ENCODE data around the gene YKT6. TPM values are rescaled to one million over a fixed set of nuclear protein-coding genes. Genes with fewer than 3 reads are reported as not detected.

YKT6 gene
- total RNA-seq, 1 donor from 2014 or later, result 131 TPM

DNA sequence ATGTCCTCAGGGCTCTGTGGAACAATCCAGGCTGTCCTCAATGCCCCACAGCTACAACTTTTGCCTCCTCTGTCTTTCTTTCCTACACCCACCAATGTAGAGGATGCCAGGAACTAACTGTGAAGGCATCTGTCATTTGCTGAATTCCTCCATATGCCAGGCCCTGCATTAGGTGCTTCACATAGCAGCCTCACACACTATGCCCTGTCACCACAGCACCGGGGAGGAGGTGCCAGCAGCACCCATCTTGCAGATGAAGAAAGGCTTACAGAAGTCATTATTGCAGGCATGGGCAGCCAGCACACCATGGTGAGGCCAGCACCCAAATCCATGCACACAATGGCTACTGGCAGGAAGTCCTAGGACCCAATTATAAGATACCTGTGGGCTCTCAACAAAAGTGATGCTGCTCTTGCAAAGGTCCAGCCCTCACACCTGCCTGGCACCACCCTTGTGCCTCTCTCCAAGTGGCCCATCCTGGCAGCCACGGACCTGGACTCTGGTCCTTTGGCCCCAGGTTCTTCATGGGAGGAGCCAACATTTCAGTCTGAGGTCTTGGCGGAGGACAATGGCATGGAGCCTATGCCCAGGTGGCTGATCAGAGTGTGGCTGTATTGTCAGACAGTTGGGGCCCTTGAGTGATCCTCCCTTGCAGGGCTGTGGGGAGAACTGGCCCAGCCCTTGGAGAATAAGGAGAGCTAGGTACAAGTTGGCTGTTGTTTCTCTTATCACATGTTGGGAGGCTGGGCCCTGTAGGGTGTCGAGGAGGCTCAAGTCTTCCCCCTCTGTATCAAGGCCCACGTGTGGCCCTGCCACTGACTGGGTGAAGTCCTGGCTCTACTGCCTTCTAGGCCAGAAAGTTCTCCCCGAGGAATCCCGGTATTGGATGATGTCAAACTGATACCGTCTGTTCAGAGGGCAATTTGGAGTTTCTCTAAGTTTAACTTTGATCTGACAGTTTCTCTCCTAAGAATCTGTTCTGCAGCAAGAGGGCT lies 45.3 kb upstream of the YKT6 start:
- Mint-ChIP-seq H3K36me3 (ENCODE audit: low read depth) (no peaks in the 10 kb centered on the region), H3K4me3 (ENCODE audit: unreplicated experiment) (no peak overlapping the region), H3K4me1 (ENCODE audit: low read depth) (no peaks in the 10 kb centered on the region), H3K27me3 (ENCODE audit: low read depth) (no peaks in the 10 kb centered on the region), H3K27ac (ENCODE audit: unreplicated experiment) (no peak overlapping the region), H3K9me3 (ENCODE audit: low read depth) (no peaks in the 10 kb centered on the region)
- no peak for DNase-seq (ENCODE audit: low spot score)
- no peak for TF ChIP-seq CTCF (IDR thresholded peaks at IDR 0.05)

DNA sequence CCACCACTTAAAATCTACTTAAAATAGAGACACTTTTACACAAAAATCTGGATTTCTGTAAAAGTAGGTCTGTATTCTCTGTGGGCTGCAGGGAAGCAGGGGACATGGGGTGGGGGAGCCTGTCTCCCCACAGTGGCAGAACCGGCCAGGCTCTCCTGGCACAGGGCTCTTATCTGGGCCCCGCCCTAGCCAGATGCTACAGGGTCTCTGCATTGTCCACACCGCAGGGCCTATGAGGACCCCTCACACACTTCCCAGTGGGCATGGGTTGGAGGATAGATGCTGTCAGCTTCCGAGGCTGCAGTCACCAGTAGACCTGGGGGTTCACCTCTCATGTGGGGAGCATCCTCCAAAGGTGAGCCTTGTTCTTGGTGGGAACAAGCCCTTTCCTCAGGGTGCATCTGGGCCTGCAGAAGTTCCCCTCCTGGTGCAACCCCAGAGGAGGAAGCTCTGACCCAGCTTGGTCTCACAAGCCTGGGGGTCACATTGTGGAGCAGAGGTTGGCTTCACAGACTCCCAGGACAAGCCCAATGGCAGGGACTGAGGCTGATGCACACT lies 44.2 kb upstream of the YKT6 start:
- H3K36me3 Mint-ChIP-seq (ENCODE audit: low read depth), result no peaks in the 10 kb centered on the region
- no peaks in the 10 kb centered on the region for H3K9me3 Mint-ChIP-seq (ENCODE audit: low read depth)
- TF ChIP-seq CTCF (IDR thresholded peaks at IDR 0.05), result no peak
- H3K4me3 Mint-ChIP-seq (ENCODE audit: unreplicated experiment), result no peak overlapping the region
- no peaks in the 10 kb centered on the region for H3K4me1 Mint-ChIP-seq (ENCODE audit: low read depth)
- no peaks in the 10 kb centered on the region for H3K27me3 Mint-ChIP-seq (ENCODE audit: low read depth)
- no peak for DNase-seq (ENCODE audit: low spot score)
- H3K27ac Mint-ChIP-seq (ENCODE audit: unreplicated experiment), result no peak overlapping the region

DNA sequence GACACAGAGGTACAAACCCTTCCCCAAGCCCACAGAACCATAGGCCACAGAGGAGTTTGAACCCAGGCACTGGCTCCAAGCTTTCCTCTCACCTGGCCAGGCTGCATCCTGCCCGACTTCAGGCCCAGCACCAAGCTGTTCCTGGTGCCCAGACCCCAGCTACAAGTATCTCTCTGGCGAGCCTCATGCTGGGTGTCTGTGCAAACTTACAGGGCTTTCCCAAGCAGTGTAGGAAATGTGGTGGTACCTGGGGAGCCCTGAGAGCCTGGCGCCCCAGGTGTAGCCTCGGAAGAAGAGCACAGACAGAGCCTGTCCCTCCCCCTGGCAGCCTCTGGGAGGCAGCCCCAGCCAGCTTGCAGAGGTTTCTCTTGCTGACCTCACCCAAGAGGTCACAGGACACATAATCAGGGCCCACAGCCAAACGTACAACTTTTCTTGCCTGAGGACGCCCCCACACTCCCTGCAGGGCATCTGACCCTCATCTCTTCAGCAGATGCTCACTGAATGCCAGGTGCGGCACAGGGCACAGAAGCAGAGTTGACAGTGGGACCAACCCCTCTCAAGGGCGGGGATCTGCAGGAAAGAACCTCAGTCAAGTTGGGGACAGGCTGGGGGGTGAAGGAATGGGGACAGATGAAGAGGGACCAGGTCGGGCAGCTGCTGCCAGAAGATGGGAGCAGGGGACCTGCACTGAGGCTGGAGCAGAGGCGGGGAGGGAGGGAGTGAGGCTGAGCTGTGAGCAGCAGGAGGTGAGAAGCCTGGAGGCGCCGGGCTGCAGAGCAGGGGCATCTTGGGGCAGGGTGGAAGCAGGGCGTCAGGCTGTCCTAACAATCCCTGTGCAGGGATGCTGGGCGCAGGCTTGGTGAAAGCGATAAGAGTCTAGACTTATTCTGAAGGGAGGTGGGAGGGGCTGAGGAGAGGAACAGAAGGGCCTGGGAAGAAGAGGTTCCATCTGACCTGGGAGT lies 43.4 kb upstream of the YKT6 start:
- Mint-ChIP-seq H3K36me3 (ENCODE audit: low read depth) (no peaks in the 10 kb centered on the region), H3K27me3 (ENCODE audit: low read depth) (no peaks in the 10 kb centered on the region), H3K4me3 (ENCODE audit: unreplicated experiment) (no peak overlapping the region), H3K9me3 (ENCODE audit: low read depth) (no peaks in the 10 kb centered on the region), H3K27ac (ENCODE audit: unreplicated experiment) (no peak overlapping the region), H3K4me1 (ENCODE audit: low read depth) (peaks cover 3% of the 10 kb centered on the region)
- no peak for TF ChIP-seq CTCF (IDR thresholded peaks at IDR 0.05)
- no peak for DNase-seq (ENCODE audit: low spot score)

DNA sequence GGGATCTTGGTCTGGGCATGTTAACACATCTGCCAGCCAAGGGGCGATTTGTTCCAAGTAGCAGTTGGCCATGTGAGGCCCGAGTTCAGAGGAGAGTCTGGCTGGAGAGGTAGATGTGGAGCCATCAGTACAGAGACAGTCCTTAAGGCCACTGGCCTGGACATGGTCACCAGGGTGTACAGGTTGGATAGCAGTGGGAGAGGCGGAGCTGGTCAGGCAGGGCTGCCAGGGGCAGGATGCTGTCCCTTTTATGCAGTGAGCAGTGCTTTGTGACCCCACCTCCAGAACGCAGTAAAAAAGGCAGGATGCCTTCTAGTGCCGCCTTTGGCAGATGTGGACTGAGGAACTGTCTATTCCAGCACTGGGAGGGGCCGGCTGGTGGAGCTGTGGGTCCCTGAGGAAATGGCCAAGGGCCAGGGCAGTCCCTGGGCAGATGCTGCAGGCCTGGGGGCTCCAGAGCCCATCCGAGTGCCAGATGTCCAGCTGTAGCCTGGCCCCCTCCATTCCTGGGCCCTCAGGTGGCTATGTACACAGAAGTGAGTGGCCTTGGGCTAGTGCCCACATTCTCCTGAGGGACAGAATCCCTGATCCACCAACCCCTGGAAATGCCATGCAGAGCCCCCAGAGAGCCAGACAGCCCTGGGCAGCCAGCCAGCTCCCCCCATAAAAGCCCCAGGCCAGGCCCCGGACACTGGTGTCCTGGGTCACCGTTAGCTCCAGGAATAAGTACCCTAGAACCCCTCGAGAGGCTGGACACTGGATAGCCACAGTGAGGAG lies 42.5 kb upstream of the YKT6 start:
- H3K27me3 Mint-ChIP-seq (ENCODE audit: low read depth), result no peaks in the 10 kb centered on the region
- no peak overlapping the region for H3K27ac Mint-ChIP-seq (ENCODE audit: unreplicated experiment)
- H3K9me3 Mint-ChIP-seq (ENCODE audit: low read depth), result no peaks in the 10 kb centered on the region
- H3K36me3 Mint-ChIP-seq (ENCODE audit: low read depth), result no peaks in the 10 kb centered on the region
- TF ChIP-seq CTCF (IDR thresholded peaks at IDR 0.05), result no peak
- DNase-seq (ENCODE audit: low spot score), result no peak
- H3K4me3 Mint-ChIP-seq (ENCODE audit: unreplicated experiment), result no peak overlapping the region
- peaks cover 12% of the 10 kb centered on the region for H3K4me1 Mint-ChIP-seq (ENCODE audit: low read depth)
